ENCODE results near the gene INSL6. TPM values are rescaled to one million over a fixed set of nuclear protein-coding genes. Genes with fewer than 3 reads are reported as not detected.

Gene INSL6
- total RNA-seq (2022) (not detected in 2 replicates), Bru-seq, nascent RNA (not detected), BruChase-seq, experiment 1, labeled RNA remaining after a 6-hour chase (percentile 2 among the genes with signal in this experiment), BruChase-seq, experiment 2, labeled RNA remaining after a 2-hour chase (percentile 2 among the genes with signal in this experiment)
- long read RNA-seq, result 0 reads

GRCh38 chr9:5185220-5185840 is at the start of gene INSL6:
INSL6 (minus strand) TSS chr9:5185639; CDS start chr9:5185602, 37 bp downstream.
- ChIA-PET POLR2A (no interaction called here), CTCF (interaction anchor here (0.6 to 3.6 kb wide), 40 partner anchors 8 to 1487 kb away, joined by 3 to 25 read pairs (median 4); partner anchors contain the start of genes PDCD1LG2 and PLGRKT)
- Mint-ChIP-seq H3K36me3 (ENCODE audit: insufficient read depth, unreplicated experiment) (no peaks in the 10 kb centered on the region), H3K27me3 (ENCODE audit: insufficient read depth, unreplicated experiment) (peaks cover 26% of the 10 kb centered on the region), H3K4me3 (ENCODE audit: unreplicated experiment) (no peak within 1 kb of the TSS), H3K9me3 (ENCODE audit: unreplicated experiment) (no peaks in the 10 kb centered on the region), H3K27ac (ENCODE audit: low read depth, unreplicated experiment) (no peak within 1 kb of the TSS), H3K4me1 (ENCODE audit: insufficient read depth, unreplicated experiment) (peaks cover 4% of the 10 kb centered on the region)
- BruUV-seq (replicated peaks), result no TSS peak
- intact Hi-C loops (cut with micrococcal nuclease), result loop anchor here (5.0 kb wide), 1 partner anchor 423 kb away; no protein-coding TSS in a partner anchor
- no peak for DNase-seq (ENCODE audit: unreplicated experiment)
- TF ChIP-seq CTCF (IDR thresholded peaks at IDR 0.05; ENCODE audit: unreplicated experiment), result no peak

DNA sequence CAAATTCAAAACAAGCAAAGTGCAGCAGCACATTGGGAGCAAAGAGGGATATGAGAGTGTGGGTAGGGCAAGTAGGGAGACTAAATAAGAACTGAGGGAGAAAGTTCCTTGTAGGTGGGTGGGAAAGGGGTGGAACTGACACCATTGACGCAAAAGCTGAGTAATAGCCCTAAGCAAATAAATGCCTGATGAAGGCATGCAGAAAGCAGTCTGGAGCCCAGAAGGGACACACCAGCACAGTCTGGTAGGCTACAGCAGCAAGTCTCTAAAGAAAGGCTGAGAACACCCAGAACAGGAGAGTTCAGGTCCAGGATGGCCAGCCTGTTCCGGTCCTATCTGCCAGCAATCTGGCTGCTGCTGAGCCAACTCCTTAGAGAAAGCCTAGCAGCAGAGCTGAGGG is 45.8 kb upstream of the INSL6 start, which contains the start of gene INSL4:
TSS of gene INSL4 (plus strand) at position 208 of the 400 bp plus-strand sequence. CDS start at position 313, 105 bp downstream.
- POLR2A ChIA-PET, result no interaction called here
- Mint-ChIP-seq H3K4me1 (ENCODE audit: insufficient read depth, unreplicated experiment) (peaks cover 12% of the 10 kb centered on the region), H3K9me3 (ENCODE audit: unreplicated experiment) (no peaks in the 10 kb centered on the region), H3K36me3 (ENCODE audit: insufficient read depth, unreplicated experiment) (no peaks in the 10 kb centered on the region), H3K4me3 (ENCODE audit: unreplicated experiment) (no peak within 1 kb of the TSS), H3K27me3 (ENCODE audit: insufficient read depth, unreplicated experiment) (no peaks in the 10 kb centered on the region), H3K27ac (ENCODE audit: low read depth, unreplicated experiment) (peak within 1 kb of the TSS; percentile 14)
- no peak for TF ChIP-seq CTCF (IDR thresholded peaks at IDR 0.05; ENCODE audit: unreplicated experiment)
- intact Hi-C loops (cut with micrococcal nuclease), result no loop called here
- DNase-seq (ENCODE audit: unreplicated experiment), result peak; percentile 69
- BruUV-seq (replicated peaks), result no TSS peak
- CTCF ChIA-PET, result interaction anchor here (0.6 to 1.1 kb wide), 3 partner anchors 9 to 369 kb away, joined by 3 read pairs; no protein-coding TSS in a partner anchor

DNA sequence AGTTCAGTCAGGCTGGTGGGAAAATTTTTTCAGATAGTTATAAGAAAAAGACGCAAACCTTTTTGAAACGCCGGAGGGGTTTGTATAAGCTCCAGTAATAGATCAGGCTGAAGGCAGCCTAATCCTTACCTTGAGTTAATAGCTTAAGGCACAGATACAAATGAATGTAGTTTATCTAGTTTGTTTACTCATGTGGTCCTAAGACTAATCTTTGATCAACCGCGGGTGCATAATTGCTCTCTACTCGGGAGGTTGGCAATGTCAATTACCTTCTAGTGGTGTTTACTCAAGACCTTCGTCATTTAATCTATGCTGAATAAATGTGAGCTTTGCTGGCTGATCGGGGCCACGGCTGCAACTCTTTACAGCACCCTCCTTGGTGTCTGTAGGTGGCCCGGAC is 45.1 kb upstream of the INSL6 start:
- no TSS peak for BruUV-seq (replicated peaks)
- ChIA-PET CTCF (interaction anchor here (0.7 kb wide), 1 partner anchor 9 kb away, joined by 3 read pairs; no protein-coding TSS in a partner anchor), POLR2A (no interaction called here)
- H3K36me3 Mint-ChIP-seq (ENCODE audit: insufficient read depth, unreplicated experiment), result no peaks in the 10 kb centered on the region
- no peak overlapping the region for H3K4me3 Mint-ChIP-seq (ENCODE audit: unreplicated experiment)
- peak overlapping the region; percentile 14 for H3K27ac Mint-ChIP-seq (ENCODE audit: low read depth, unreplicated experiment)
- no peaks in the 10 kb centered on the region for H3K27me3 Mint-ChIP-seq (ENCODE audit: insufficient read depth, unreplicated experiment)
- no peak for DNase-seq (ENCODE audit: unreplicated experiment)
- H3K4me1 Mint-ChIP-seq (ENCODE audit: insufficient read depth, unreplicated experiment), result peaks cover 12% of the 10 kb centered on the region
- no peak for TF ChIP-seq CTCF (IDR thresholded peaks at IDR 0.05; ENCODE audit: unreplicated experiment)
- intact Hi-C loops (cut with micrococcal nuclease), result no loop called here
- H3K9me3 Mint-ChIP-seq (ENCODE audit: unreplicated experiment), result no peaks in the 10 kb centered on the region

DNA sequence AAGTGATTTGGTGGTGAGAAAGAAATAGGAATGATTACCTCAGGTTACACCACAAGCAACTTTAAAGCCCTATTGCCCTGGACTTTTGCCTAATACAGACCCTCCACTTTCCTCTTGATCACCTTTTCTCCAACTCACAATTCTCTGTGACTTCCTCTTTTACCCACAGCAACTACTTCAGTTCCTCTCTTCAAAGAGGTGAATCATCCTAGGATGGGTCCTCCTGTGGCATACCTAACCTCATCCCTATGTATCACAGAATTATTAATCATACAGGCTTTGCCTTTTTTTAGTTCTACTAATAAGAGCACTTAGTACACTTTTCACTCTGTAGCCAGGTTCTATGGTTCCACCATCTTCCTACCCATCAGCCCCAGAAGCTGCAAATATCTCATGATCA is 19.6 kb upstream of the INSL6 start:
- ChIA-PET CTCF (no interaction called here), POLR2A (no interaction called here)
- no peak for TF ChIP-seq CTCF (IDR thresholded peaks at IDR 0.05; ENCODE audit: unreplicated experiment)
- BruUV-seq (replicated peaks), result no TSS peak
- no peak for DNase-seq (ENCODE audit: unreplicated experiment)
- Mint-ChIP-seq H3K36me3 (ENCODE audit: insufficient read depth, unreplicated experiment) (no peaks in the 10 kb centered on the region), H3K27me3 (ENCODE audit: insufficient read depth, unreplicated experiment) (peaks cover 18% of the 10 kb centered on the region), H3K4me1 (ENCODE audit: insufficient read depth, unreplicated experiment) (no peaks in the 10 kb centered on the region), H3K27ac (ENCODE audit: low read depth, unreplicated experiment) (no peak overlapping the region), H3K9me3 (ENCODE audit: unreplicated experiment) (no peaks in the 10 kb centered on the region), H3K4me3 (ENCODE audit: unreplicated experiment) (no peak overlapping the region)
- intact Hi-C loops (cut with micrococcal nuclease), result no loop called here

Data from MCF 10A (cell line).